Left ventricle myocardium inferior (tissue), 1 donor: ENCODE measurements around the gene TMEM121B. TPM values are rescaled to one million over a fixed set of nuclear protein-coding genes. Genes with fewer than 3 reads are reported as not detected.

Experiments
- DNase-seq: peaks from one replicate; pipeline ENCODE4 v3.0.0-alpha.2; 2020
- H3K27ac ChIP-seq: fragments of 200-600 bp; replicated peaks from 2 replicates; pipeline ENCODE4 v1.8.0; 2021
- H3K27me3 ChIP-seq: fragments of 200-600 bp; 2 replicates; pipeline ENCODE4 v1.8.0; 2021; ENCODE audit warnings: low read depth
- H3K36me3 ChIP-seq: fragments of 200-600 bp; 2 replicates; pipeline ENCODE4 v1.8.0; 2021
- H3K4me1 ChIP-seq: fragments of 200-600 bp; 2 replicates; pipeline ENCODE4 v1.8.0; 2021
- H3K4me3 ChIP-seq: fragments of 200-600 bp; 2 replicates; pipeline ENCODE4 v1.8.0; 2021; ENCODE audit warnings: mild to moderate bottlenecking, moderate library complexity
- H3K9me3 ChIP-seq: fragments of 200-600 bp; replicated peaks from 2 replicates; pipeline ENCODE4 v1.8.0; 2021
- intact Hi-C: fragments of 100-400 bp; cut with micrococcal nuclease; formaldehyde crosslinking; loops from one replicate; pipeline ENCODE4 v1.11.0; 2022
- total RNA-seq: library from RNA; stranded (reverse); fragmentation: NEBNext Ultra II Directional; extraction: Animal tissue kit (Norgen Biotek cat#: 25700); gene quantifications from one replicate; pipeline ENCODE4 v1.2.1, GENCODE V29; 2021
- TF ChIP-seq, protein P1 (sequence below): fragments of 200-600 bp; IDR thresholded peaks from 2 replicates; pipeline ENCODE4 v1.8.0; 2021; ENCODE audit warnings: antibody characterized with exemption, mild to moderate bottlenecking, borderline replicate concordance
- donor health status: DM: no; HTN: yes; CAD: no; lungs with severe emphysema.

Gene TMEM121B
- total RNA-seq, 1 donor from 2014 or later, result 1.5 TPM

GRCh38 chr22:17109113-17109865 lies 11.9 kb downstream of the TMEM121B start:
- Histone ChIP-seq H3K27me3 (no peaks in the 10 kb centered on the region), H3K4me1 (no peaks in the 10 kb centered on the region), H3K9me3 (no peaks in the 10 kb centered on the region), H3K4me3 (no peak overlapping the region), H3K27ac (no peak overlapping the region), H3K36me3 (peaks cover 41% of the 10 kb centered on the region)
- no peak for DNase-seq
- intact Hi-C loops, result no loop called here
- TF ChIP-seq, protein P1, sequence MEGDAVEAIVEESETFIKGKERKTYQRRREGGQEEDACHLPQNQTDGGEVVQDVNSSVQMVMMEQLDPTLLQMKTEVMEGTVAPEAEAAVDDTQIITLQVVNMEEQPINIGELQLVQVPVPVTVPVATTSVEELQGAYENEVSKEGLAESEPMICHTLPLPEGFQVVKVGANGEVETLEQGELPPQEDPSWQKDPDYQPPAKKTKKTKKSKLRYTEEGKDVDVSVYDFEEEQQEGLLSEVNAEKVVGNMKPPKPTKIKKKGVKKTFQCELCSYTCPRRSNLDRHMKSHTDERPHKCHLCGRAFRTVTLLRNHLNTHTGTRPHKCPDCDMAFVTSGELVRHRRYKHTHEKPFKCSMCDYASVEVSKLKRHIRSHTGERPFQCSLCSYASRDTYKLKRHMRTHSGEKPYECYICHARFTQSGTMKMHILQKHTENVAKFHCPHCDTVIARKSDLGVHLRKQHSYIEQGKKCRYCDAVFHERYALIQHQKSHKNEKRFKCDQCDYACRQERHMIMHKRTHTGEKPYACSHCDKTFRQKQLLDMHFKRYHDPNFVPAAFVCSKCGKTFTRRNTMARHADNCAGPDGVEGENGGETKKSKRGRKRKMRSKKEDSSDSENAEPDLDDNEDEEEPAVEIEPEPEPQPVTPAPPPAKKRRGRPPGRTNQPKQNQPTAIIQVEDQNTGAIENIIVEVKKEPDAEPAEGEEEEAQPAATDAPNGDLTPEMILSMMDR, result no peak

DNA sequence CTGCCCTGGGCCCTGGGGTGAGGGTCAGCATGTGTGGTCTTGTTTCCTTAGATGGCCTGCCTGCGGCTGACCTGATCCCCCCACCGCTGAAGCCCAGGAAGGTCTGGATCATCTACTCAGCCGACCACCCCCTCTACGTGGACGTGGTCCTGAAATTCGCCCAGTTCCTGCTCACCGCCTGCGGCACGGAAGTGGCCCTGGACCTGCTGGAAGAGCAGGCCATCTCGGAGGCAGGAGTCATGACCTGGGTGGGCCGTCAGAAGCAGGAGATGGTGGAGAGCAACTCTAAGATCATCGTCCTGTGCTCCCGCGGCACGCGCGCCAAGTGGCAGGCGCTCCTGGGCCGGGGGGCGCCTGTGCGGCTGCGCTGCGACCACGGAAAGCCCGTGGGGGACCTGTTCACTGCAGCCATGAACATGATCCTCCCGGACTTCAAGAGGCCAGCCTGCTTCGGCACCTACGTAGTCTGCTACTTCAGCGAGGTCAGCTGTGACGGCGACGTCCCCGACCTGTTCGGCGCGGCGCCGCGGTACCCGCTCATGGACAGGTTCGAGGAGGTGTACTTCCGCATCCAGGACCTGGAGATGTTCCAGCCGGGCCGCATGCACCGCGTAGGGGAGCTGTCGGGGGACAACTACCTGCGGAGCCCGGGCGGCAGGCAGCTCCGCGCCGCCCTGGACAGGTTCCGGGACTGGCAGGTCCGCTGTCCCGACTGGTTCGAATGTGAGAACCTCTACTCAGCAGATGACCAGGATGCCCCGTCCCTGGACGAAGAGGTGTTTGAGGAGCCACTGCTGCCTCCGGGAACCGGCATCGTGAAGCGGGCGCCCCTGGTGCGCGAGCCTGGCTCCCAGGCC lies 12.7 kb downstream of the TMEM121B start:
- Histone ChIP-seq H3K4me3 (no peak overlapping the region), H3K9me3 (no peaks in the 10 kb centered on the region), H3K27me3 (no peaks in the 10 kb centered on the region), H3K36me3 (peaks cover 43% of the 10 kb centered on the region), H3K27ac (no peak overlapping the region), H3K4me1 (no peaks in the 10 kb centered on the region)
- no peak for DNase-seq
- intact Hi-C loops, result no loop called here
- TF ChIP-seq, protein P1, result no peak

- no peak for DNase-seq
- Histone ChIP-seq H3K9me3 (no peaks in the 10 kb centered on the region), H3K4me3 (no peak overlapping the region), H3K4me1 (no peaks in the 10 kb centered on the region), H3K27me3 (no peaks in the 10 kb centered on the region), H3K36me3 (peaks cover 53% of the 10 kb centered on the region), H3K27ac (peak overlapping the region; percentile 25)
- intact Hi-C loops, result no loop called here
- TF ChIP-seq, protein P1, result no peak
These were observed 13.7 kb downstream of the TMEM121B start for GRCh38 chr22:17107547-17107810.

GRCh38 chr22:17106785-17107546 lies 14.2 kb downstream of the TMEM121B start:
- DNase-seq, result no peak
- Histone ChIP-seq H3K4me1 (no peaks in the 10 kb centered on the region), H3K27me3 (no peaks in the 10 kb centered on the region), H3K9me3 (no peaks in the 10 kb centered on the region), H3K27ac (peak overlapping the region; percentile 25), H3K36me3 (peaks cover 58% of the 10 kb centered on the region), H3K4me3 (no peak overlapping the region)
- TF ChIP-seq, protein P1, result no peak
- intact Hi-C loops, result no loop called here

DNA sequence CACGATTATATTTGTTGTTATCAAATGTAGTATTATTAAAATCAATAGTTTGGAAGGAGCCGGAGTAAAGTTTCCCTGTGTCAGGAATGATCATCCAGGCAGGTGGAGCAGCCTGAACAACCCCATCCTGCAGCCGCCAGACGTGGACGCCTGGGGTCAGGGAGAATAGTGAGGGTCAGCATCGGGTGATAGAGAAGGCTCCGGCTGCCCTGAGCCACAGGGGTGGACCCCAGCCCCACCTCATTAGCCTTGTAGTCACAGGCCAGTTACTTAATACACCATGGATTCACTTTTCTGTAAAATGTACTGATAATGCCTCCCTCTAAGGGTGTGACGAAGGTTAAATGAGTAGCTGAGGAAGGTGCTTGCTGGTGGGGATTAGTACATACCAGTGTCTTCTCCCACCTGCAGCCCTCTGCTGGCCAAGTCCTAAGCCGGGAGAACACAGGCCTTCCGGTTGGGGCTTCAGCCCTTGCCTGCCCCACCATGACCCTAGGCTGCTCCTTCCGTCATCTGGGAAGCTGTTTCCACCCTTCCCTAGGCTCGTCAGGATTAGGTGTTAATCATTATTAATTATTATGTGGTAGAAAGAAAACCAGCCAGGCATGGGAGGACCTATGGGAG lies 14.9 kb downstream of the TMEM121B start:
- DNase-seq, result no peak

More for the DNA sequence above, 14.9 kb downstream of the TMEM121B start:
- Histone ChIP-seq H3K4me3 (no peak overlapping the region), H3K36me3 (peaks cover 65% of the 10 kb centered on the region), H3K27me3 (no peaks in the 10 kb centered on the region), H3K4me1 (no peaks in the 10 kb centered on the region), H3K27ac (peak overlapping the region; percentile 5), H3K9me3 (no peaks in the 10 kb centered on the region)
- TF ChIP-seq, protein P1, result no peak
- intact Hi-C loops, result no loop called here
